ENCODE results near the gene NEIL3. TPM values are rescaled to one million over a fixed set of nuclear protein-coding genes. Genes with fewer than 3 reads are reported as not detected.

Gene NEIL3
- total RNA-seq, 1 experiment from 2014 or later = 10.6 TPM

- Mint-ChIP-seq H3K27me3 (ENCODE audit: unreplicated experiment) (no peaks in the 10 kb centered on the region), H3K9me3 (ENCODE audit: low read depth, unreplicated experiment) (no peaks in the 10 kb centered on the region), H3K27ac (ENCODE audit: unreplicated experiment) (no peak overlapping the region), H3K36me3 (ENCODE audit: insufficient read depth, unreplicated experiment) (no peaks in the 10 kb centered on the region), H3K4me3 (ENCODE audit: low read depth, unreplicated experiment) (no peak overlapping the region), H3K4me1 (ENCODE audit: low read depth, unreplicated experiment) (no peaks in the 10 kb centered on the region)
- no peak for TF ChIP-seq CTCF (IDR thresholded peaks at IDR 0.05; ENCODE audit: unreplicated experiment)
- CTCF ChIA-PET = no interaction called here
- intact Hi-C loops (cut with micrococcal nuclease; ENCODE audit: unreplicated experiment) = no loop called here
- no peak for DNase-seq
- no TSS peak for BruUV-seq (replicated peaks)
These were observed 61.8 kb downstream of the NEIL3 start for GRCh38 chr4:177371461-177371860.

DNA sequence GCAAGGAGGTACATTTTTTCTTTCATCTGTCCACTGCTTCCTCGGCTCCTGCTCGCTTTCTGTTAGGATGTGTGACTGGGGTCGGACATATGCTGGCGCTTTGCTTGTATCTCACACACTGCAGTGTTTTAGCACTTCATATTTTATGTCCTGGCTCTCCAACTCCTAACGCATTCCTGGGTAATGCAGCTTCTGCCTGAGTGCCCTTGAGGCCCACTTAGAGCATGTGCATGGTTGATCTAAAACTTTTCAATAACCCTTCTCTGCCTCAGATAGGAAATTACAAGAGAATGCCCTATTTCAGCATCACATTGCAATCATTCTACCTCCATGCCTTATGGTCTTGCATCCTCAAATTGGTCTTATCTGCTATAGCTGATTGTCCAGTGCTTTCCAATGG lies 65.3 kb downstream of the NEIL3 start:
- BruUV-seq (replicated peaks) = no TSS peak
- no peaks in the 10 kb centered on the region for H3K27me3 Mint-ChIP-seq (ENCODE audit: unreplicated experiment)
- no peaks in the 10 kb centered on the region for H3K4me1 Mint-ChIP-seq (ENCODE audit: low read depth, unreplicated experiment)
- DNase-seq = no peak
- intact Hi-C loops (cut with micrococcal nuclease; ENCODE audit: unreplicated experiment) = no loop called here
- H3K9me3 Mint-ChIP-seq (ENCODE audit: low read depth, unreplicated experiment) = no peaks in the 10 kb centered on the region
- no peak for TF ChIP-seq CTCF (IDR thresholded peaks at IDR 0.05; ENCODE audit: unreplicated experiment)
- CTCF ChIA-PET = no interaction called here
- H3K36me3 Mint-ChIP-seq (ENCODE audit: insufficient read depth, unreplicated experiment) = no peaks in the 10 kb centered on the region
- no peak overlapping the region for H3K27ac Mint-ChIP-seq (ENCODE audit: unreplicated experiment)
- no peak overlapping the region for H3K4me3 Mint-ChIP-seq (ENCODE audit: low read depth, unreplicated experiment)

- no peaks in the 10 kb centered on the region for H3K27me3 Mint-ChIP-seq (ENCODE audit: unreplicated experiment)
- no peak overlapping the region for H3K27ac Mint-ChIP-seq (ENCODE audit: unreplicated experiment)
- H3K9me3 Mint-ChIP-seq (ENCODE audit: low read depth, unreplicated experiment) = no peaks in the 10 kb centered on the region
- no TSS peak for BruUV-seq (replicated peaks)
- no peak overlapping the region for H3K4me3 Mint-ChIP-seq (ENCODE audit: low read depth, unreplicated experiment)
- DNase-seq = no peak
- intact Hi-C loops (cut with micrococcal nuclease; ENCODE audit: unreplicated experiment) = no loop called here
- H3K4me1 Mint-ChIP-seq (ENCODE audit: low read depth, unreplicated experiment) = no peaks in the 10 kb centered on the region
- H3K36me3 Mint-ChIP-seq (ENCODE audit: insufficient read depth, unreplicated experiment) = no peaks in the 10 kb centered on the region
- no peak for TF ChIP-seq CTCF (IDR thresholded peaks at IDR 0.05; ENCODE audit: unreplicated experiment)
- CTCF ChIA-PET = no interaction called here
These were observed 65.7 kb downstream of the NEIL3 start for GRCh38 chr4:177375372-177375771.

- TF ChIP-seq CTCF (IDR thresholded peaks at IDR 0.05; ENCODE audit: unreplicated experiment) = no peak
- CTCF ChIA-PET = interaction anchor here (0.5 kb wide), 1 partner anchor 836 kb away, joined by 4 read pairs; no protein-coding TSS in a partner anchor
- H3K27me3 Mint-ChIP-seq (ENCODE audit: unreplicated experiment) = no peaks in the 10 kb centered on the region
- intact Hi-C loops (cut with micrococcal nuclease; ENCODE audit: unreplicated experiment) = no loop called here
- no peak overlapping the region for H3K4me3 Mint-ChIP-seq (ENCODE audit: low read depth, unreplicated experiment)
- BruUV-seq (replicated peaks) = no TSS peak
- no peaks in the 10 kb centered on the region for H3K4me1 Mint-ChIP-seq (ENCODE audit: low read depth, unreplicated experiment)
- no peak for DNase-seq
- H3K36me3 Mint-ChIP-seq (ENCODE audit: insufficient read depth, unreplicated experiment) = no peaks in the 10 kb centered on the region
- no peak overlapping the region for H3K27ac Mint-ChIP-seq (ENCODE audit: unreplicated experiment)
- H3K9me3 Mint-ChIP-seq (ENCODE audit: low read depth, unreplicated experiment) = no peaks in the 10 kb centered on the region
These were observed 66.3 kb downstream of the NEIL3 start for GRCh38 chr4:177376024-177376423.

Measured in Calu3 (cell line).